CD4-positive, alpha-beta T cell treated with Interleukin-15 for 4 hours (primary cell): ENCODE measurements around the gene SLC2A10.

ENCODE experiments used
- DNase-seq: peaks from one replicate; pipeline ENCODE4 v3.0.0-alpha.2; 2020; ENCODE audit warnings: low spot score

SLC2A10 gene

DNA sequence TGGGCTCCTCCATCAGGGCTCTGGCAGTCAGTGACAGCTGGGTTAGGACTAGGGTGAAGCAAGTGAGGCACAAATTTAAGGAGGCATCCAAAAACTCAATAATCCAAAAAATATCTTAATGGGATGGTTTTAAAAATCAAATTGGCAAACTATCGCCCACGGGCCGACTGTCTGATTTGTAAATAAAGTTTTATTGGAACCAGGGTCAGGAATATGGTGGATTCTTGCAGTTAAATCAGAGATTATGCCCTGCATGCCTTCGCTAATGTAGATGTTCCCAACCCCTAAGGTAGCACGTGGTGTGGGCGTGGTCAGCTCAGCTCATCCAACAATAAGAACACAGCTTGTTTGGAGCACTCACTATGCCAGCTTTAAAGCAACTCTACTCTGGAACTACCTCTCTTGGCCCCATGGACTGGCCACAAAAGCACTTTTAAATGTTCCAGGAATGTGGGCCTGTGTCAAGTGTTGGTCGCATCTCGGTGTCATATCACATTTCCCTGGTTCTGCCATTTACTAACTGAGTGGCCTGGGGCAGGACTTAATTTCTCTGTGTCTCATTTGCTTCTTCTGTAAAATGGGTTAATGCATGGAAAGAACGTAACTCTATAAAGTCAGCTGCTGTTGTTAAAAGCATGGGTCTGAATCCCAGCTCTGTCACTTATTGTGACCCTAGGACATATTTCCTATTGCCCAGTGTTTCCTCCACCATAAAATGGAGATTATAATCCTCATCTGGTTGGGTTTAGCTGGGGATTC, 27.2 kb upstream of the SLC2A10 start:
- DNase-seq, result no peak

DNA sequence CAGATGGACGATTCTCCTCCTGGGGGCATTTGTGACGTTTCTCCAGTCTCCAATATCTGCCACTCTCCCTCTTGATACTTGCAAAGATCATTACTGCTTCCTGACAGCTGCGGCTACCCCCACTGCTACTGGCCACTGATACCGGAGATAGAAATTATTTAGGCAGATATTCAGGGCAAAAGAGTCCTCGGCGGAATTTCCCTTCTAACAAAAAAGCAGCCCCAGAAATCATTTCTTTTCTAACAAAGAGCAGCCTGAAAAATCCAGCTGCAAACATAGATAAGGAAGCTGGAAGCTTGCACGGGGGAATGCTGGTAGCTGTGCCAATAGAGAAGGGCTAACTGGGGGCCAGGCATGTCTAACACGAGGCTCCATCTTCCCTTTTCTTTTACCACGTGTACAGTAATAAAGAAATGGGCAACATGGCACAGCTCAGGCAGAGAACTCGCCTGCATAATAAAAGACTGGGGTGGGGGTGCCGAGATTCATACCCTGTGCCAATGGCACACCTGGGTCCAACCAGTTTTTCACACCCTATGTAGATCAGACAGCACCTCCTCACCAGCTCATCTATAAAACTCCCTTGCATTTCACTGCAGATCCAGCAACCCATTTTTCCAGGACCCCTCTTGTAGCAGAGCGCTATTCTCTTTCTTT, 26.3 kb upstream of the SLC2A10 start:
- no peak for DNase-seq

DNA sequence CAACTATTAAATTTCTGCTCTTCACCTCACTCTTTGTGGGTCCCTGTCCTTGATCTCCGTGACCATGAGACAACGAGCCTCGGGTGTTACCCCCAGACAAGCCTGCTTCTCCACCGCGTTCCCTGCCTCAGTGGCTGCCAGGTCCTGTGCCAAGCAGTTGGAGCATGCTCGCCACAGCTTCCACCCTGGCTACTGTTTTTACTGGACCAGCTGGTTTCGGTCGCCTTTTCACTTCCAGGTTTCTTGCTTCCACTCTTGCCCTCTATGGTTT, 25.8 kb upstream of the SLC2A10 start:
- DNase-seq, result no peak

- DNase-seq, result no peak
These were observed 25.3 kb upstream of the SLC2A10 start for GRCh38 chr20:46683939-46684750.

- DNase-seq, result no peak
These were observed 21.0 kb upstream of the SLC2A10 start for GRCh38 chr20:46688151-46689081.

- peak; percentile 98 for DNase-seq
These were observed 20.2 kb upstream of the SLC2A10 start, which contains the start of gene TP53RK for GRCh38 chr20:46689082-46689753. TP53RK (minus strand) TSS chr20:46689444; CDS start chr20:46689414, 30 bp downstream.

DNA sequence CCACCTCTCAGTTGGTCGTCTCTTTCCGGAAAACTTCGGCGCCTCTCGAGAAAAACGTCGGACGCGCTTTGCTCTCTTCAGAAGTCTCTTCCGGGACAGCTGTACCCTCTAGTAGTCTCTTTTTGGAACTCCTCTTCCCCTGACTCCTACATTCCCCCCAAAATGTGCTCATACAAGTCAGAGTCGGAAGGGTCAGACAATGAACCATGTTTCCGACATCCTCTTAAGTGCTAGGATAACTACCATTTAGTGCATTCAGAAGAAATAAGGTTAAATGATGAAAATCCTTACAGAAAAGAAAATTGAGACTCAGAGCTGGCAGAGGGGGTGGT, 19.7 kb upstream of the SLC2A10 start:
- DNase-seq, result no peak

DNA sequence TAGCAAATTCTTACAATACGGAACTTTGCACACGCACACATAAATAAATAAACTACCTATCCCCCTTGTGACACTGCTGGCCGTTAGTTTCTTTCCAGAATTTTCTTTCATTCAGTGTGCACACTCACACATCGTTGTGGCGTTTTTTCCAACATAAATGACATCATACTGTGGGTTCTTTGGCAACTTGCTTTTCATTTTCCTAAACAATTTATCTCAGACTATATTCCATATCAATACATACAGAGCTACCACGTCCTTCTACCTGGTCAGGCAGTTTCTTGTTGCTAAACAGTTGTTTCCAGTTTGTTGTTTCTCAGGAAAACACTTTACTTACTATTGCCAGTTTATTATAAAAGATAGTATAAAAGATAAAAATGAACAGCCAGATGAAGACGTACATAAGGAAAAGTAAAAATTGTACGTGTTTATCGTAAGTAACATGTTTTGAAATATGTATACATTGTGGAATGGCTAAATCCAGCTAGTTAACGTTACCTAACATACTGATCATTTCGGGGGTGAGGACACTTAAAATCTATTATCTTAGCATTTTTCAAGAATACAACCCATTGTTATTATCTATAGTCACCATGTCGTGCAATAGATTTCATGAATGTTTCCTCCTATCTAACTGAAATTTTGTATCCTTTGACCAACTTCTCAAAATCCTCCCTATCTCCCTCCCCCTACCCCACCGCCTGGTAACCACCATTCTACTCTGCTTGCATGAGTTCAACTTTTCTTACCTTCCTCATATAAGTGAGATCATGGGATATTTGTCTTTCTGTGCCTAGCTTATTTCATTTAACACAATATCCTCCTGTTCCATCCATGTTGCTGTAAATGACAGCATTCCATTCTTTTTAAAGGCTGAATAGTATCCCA, 19.0 kb upstream of the SLC2A10 start:
- DNase-seq, result no peak

GRCh38 chr20:46691196-46691595, 18.3 kb upstream of the SLC2A10 start:
- DNase-seq, result no peak

- peak; percentile 21 for DNase-seq
These were observed 15.0 kb upstream of the SLC2A10 start for GRCh38 chr20:46694484-46694883.

DNA sequence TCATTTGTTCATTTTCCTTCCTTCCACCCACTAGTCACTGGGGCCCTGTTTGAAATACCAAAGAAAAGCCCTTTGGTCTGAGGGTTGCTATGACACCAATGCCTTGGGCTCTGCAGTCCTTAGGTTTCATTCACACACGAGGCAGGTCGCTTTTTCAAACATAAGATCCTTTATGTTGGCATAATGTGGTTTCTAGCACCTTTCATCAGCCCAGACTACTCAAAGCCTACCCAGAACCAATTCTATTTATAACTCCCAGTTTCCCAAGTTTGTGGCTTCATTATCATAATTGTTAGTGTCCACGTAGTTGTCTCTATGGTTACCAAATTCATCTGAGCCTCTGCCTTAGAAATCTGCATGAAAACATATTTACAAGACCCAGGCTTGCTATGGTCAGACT, 13.6 kb upstream of the SLC2A10 start:
- no peak for DNase-seq

- no peak for DNase-seq
These were observed 12.6 kb upstream of the SLC2A10 start for GRCh38 chr20:46696791-46697279.

GRCh38 chr20:46698788-46699187, 10.7 kb upstream of the SLC2A10 start:
- no peak for DNase-seq

- no peak for DNase-seq
These were observed 9.6 kb upstream of the SLC2A10 start for GRCh38 chr20:46699651-46700359.

DNA sequence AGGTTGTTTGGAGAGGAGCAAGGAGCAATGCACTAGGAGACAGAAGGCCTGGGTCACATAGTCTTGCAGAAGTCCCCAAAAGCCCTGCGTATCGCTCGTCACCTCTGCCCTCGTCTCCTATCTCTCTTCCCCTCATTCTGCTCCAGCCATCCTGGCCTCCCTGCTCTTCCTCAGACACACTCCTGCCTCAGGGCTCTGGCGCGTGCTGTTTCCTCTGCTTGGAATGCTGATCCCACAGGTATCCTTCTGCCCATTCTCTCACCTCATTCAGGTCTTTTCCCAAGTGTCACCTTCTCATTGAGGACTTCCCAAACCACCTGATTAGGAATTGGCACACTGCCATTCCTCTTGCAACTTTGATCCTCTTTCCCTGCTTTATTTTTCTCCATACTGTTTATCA, 9.0 kb upstream of the SLC2A10 start:
- no peak for DNase-seq

- DNase-seq, result no peak
These were observed 8.4 kb upstream of the SLC2A10 start for GRCh38 chr20:46701057-46701456.

DNA sequence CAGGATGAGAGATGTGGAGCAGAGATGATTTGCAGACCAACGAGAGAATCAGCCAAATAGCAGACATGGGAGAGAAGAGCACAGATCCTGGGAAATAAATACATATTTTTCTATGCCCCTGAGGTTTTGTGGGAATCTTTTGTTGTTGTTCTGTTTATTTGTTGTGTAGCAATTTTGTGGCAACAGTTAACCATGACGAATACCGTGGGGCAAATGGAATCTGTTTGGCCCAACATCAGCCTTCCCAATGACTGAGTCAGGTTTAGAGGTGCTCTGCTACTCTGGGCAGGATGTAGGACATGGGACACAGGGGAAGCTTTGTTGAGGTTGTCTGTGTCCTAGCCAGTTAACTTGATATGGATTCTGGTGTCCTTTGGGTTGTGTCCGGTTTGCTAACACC, 7.9 kb upstream of the SLC2A10 start:
- no peak for DNase-seq

- no peak for DNase-seq
These were observed 7.5 kb upstream of the SLC2A10 start for GRCh38 chr20:46701986-46702385.

DNA sequence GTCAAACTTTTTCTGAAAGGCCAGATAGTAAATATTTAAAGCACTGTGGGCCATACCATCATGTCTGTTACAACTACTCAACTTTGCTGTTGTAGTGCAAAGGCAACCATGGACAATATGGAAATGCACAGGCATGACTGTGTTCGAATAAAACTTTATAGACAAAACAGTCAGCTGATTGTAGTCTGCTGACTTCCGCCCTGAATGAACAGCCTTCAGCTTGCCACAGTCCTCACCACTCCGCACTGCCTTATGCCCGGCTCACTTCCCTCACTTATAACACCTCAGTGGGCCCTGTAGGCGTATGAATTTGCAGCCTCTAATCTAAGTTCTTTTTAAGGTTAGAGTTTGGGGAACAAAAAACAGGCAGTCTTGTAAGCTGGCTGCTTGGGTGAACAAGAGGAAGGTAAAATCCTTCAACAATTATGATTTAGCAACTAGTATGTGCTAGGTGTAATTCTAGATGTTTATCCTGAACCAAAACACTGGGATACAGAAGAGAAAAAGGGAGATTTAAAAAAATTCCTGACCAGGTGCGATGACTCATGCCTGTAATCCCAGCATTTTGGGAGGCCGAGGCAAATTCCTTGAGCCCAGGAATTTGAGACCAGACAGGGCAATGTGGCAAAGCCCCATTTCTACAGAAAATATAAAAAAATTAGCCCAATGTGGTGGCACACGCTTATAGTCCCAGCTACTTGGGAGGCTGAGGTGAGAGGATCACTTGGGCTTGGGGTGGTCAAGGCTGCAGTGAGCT, 6.8 kb upstream of the SLC2A10 start:
- DNase-seq, result no peak
